B cell (primary cell): ENCODE results near the gene ASIC3.

ENCODE experiments used
- EZH2 ChIP-seq: IDR thresholded peaks from 2 replicates; pipeline ENCODE4 v1.6.1; 2012; ENCODE audit warnings: borderline replicate concordance, low read depth, mild to moderate bottlenecking, moderate library complexity, low read length; ENCODE audit not compliant: insufficient read depth, poor library complexity, severe bottlenecking
- TF ChIP-seq, protein P1 (sequence below): fragments of 200-600 bp; IDR thresholded peaks from one replicate; pipeline ENCODE4 v1.8.0; 2022; ENCODE audit warnings: antibody characterized with exemption, mild to moderate bottlenecking

DNA sequence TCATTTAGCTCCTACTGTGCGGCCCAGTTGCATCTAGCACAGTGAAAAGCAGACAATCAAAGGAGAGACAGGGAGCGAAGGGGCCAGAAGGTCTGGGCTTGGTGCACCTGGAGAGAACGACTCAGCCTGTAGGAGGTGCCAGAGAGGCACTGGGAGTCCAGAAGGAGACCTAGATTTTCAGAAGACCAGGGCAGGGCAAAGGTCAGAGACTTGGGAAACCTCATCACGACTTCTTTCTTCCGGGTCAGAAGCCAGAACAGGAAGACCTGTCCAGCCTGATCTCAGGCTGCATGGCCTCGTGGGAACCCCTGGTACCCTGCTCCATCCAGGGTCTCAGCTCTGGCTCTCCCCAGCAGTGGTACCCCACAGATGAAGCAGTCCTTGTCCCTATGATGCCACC is 43.1 kb downstream of the ASIC3 start:
- TF ChIP-seq EZH2: no peak
- TF ChIP-seq, protein P1, sequence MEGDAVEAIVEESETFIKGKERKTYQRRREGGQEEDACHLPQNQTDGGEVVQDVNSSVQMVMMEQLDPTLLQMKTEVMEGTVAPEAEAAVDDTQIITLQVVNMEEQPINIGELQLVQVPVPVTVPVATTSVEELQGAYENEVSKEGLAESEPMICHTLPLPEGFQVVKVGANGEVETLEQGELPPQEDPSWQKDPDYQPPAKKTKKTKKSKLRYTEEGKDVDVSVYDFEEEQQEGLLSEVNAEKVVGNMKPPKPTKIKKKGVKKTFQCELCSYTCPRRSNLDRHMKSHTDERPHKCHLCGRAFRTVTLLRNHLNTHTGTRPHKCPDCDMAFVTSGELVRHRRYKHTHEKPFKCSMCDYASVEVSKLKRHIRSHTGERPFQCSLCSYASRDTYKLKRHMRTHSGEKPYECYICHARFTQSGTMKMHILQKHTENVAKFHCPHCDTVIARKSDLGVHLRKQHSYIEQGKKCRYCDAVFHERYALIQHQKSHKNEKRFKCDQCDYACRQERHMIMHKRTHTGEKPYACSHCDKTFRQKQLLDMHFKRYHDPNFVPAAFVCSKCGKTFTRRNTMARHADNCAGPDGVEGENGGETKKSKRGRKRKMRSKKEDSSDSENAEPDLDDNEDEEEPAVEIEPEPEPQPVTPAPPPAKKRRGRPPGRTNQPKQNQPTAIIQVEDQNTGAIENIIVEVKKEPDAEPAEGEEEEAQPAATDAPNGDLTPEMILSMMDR: peak; percentile 48
